ENCODE data around the gene CMSS1. TPM values are rescaled to one million over a fixed set of nuclear protein-coding genes. Genes with fewer than 3 reads are reported as not detected.

Gene CMSS1
- total RNA-seq, 2 experiments from 2014 or later = 95.8 to 106 TPM

GRCh38 chr3:100029052-100029451 lies 211.4 kb downstream of the CMSS1 start:
- H3K27me3 Mint-ChIP-seq (ENCODE audit: low read depth) = no peaks in the 10 kb centered on the region
- no peak overlapping the region for H3K27ac Mint-ChIP-seq
- DNase-seq = no peak
- no peaks in the 10 kb centered on the region for H3K9me3 Mint-ChIP-seq
- intact Hi-C loops (cut with micrococcal nuclease) = no loop called here
- H3K4me1 Mint-ChIP-seq (ENCODE audit: low read depth) = peaks cover 2% of the 10 kb centered on the region
- CTCF ChIA-PET = interaction anchor here (0.7 kb wide), 1 partner anchor 197 kb away, joined by 3 read pairs; no protein-coding TSS in a partner anchor
- H3K36me3 Mint-ChIP-seq (ENCODE audit: low read depth) = peaks cover 8% of the 10 kb centered on the region
- no peak overlapping the region for H3K4me3 Mint-ChIP-seq

DNA sequence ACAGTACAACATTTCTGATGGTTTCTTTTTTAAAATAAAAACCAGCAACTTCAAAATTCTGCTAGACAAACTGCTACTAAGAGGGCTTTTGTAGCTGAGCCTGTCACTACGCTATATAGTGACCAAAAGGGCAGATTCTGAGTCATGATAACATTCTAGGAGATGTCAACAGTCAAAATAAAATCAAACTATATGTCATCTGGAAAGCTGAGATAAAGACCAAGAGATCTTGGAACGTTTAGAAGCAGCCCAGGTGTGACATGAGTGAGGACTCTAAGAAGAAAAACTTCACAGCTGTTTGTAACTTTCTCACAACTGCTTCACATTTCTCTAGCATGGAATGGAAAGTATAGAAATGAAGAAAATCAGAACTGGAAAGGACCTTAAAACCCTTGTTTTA lies 212.0 kb downstream of the CMSS1 start:
- no peak overlapping the region for H3K4me3 Mint-ChIP-seq
- CTCF ChIA-PET = interaction anchor here (0.7 kb wide), 1 partner anchor 197 kb away, joined by 3 read pairs; no protein-coding TSS in a partner anchor
- intact Hi-C loops (cut with micrococcal nuclease) = no loop called here
- no peaks in the 10 kb centered on the region for H3K9me3 Mint-ChIP-seq
- peaks cover 7% of the 10 kb centered on the region for H3K36me3 Mint-ChIP-seq (ENCODE audit: low read depth)
- DNase-seq = no peak
- H3K27me3 Mint-ChIP-seq (ENCODE audit: low read depth) = no peaks in the 10 kb centered on the region
- no peak overlapping the region for H3K27ac Mint-ChIP-seq
- H3K4me1 Mint-ChIP-seq (ENCODE audit: low read depth) = peaks cover 2% of the 10 kb centered on the region

- peaks cover 7% of the 10 kb centered on the region for H3K36me3 Mint-ChIP-seq (ENCODE audit: low read depth)
- no peak overlapping the region for H3K27ac Mint-ChIP-seq
- no peak for DNase-seq
- H3K4me1 Mint-ChIP-seq (ENCODE audit: low read depth) = peaks cover 2% of the 10 kb centered on the region
- H3K4me3 Mint-ChIP-seq = no peak overlapping the region
- CTCF ChIA-PET = no interaction called here
- H3K27me3 Mint-ChIP-seq (ENCODE audit: low read depth) = no peaks in the 10 kb centered on the region
- H3K9me3 Mint-ChIP-seq = no peaks in the 10 kb centered on the region
- intact Hi-C loops (cut with micrococcal nuclease) = no loop called here
Measured at GRCh38 chr3:100030346-100030745, 212.7 kb downstream of the CMSS1 start.

GRCh38 chr3:100030914-100031425 lies 213.3 kb downstream of the CMSS1 start:
- CTCF ChIA-PET = no interaction called here
- no peak overlapping the region for H3K4me3 Mint-ChIP-seq
- H3K4me1 Mint-ChIP-seq (ENCODE audit: low read depth) = peaks cover 2% of the 10 kb centered on the region
- H3K27ac Mint-ChIP-seq = no peak overlapping the region
- intact Hi-C loops (cut with micrococcal nuclease) = no loop called here
- no peak for DNase-seq
- peaks cover 7% of the 10 kb centered on the region for H3K36me3 Mint-ChIP-seq (ENCODE audit: low read depth)
- H3K27me3 Mint-ChIP-seq (ENCODE audit: low read depth) = no peaks in the 10 kb centered on the region
- H3K9me3 Mint-ChIP-seq = no peaks in the 10 kb centered on the region

DNA sequence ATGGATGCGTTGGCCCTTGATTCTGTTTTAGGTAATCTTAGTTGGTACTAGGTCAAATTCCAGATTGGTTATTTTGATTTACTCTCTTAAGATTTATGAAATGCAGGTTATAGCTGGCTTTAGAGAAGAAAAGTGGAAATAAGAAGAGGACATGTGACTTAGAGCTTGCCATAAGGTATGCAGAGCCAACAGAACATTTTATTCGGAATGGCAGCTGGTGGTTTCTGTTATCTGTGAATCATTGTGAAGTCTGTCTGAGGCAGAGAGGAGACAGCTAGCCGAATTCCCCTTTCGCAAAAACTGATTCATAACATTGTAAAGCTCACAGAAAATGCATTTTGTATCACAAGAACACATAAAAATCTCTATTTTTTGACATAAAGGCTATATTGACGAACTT lies 214.6 kb downstream of the CMSS1 start:
- Mint-ChIP-seq H3K4me3 (no peak overlapping the region), H3K27ac (no peak overlapping the region), H3K9me3 (no peaks in the 10 kb centered on the region), H3K4me1 (ENCODE audit: low read depth) (peaks cover 2% of the 10 kb centered on the region), H3K36me3 (ENCODE audit: low read depth) (peaks cover 7% of the 10 kb centered on the region), H3K27me3 (ENCODE audit: low read depth) (no peaks in the 10 kb centered on the region)
- intact Hi-C loops (cut with micrococcal nuclease) = no loop called here
- DNase-seq = no peak
- CTCF ChIA-PET = interaction anchor here (0.7 kb wide), 1 partner anchor 10 kb away, joined by 3 read pairs; no protein-coding TSS in a partner anchor

- Mint-ChIP-seq H3K4me3 (no peak overlapping the region), H3K4me1 (ENCODE audit: low read depth) (peaks cover 2% of the 10 kb centered on the region), H3K36me3 (ENCODE audit: low read depth) (peaks cover 7% of the 10 kb centered on the region), H3K9me3 (no peaks in the 10 kb centered on the region), H3K27me3 (ENCODE audit: low read depth) (no peaks in the 10 kb centered on the region), H3K27ac (no peak overlapping the region)
- no peak for DNase-seq
- CTCF ChIA-PET = no interaction called here
- intact Hi-C loops (cut with micrococcal nuclease) = no loop called here
Measured at GRCh38 chr3:100033184-100033583, 215.5 kb downstream of the CMSS1 start.

GRCh38 chr3:100033903-100034471 lies 216.3 kb downstream of the CMSS1 start:
- Mint-ChIP-seq H3K27me3 (ENCODE audit: low read depth) (no peaks in the 10 kb centered on the region), H3K4me1 (ENCODE audit: low read depth) (peaks cover 2% of the 10 kb centered on the region), H3K9me3 (no peaks in the 10 kb centered on the region), H3K36me3 (ENCODE audit: low read depth) (peaks cover 7% of the 10 kb centered on the region), H3K4me3 (no peak overlapping the region), H3K27ac (no peak overlapping the region)
- CTCF ChIA-PET = no interaction called here
- DNase-seq = no peak
- intact Hi-C loops (cut with micrococcal nuclease) = no loop called here

DNA sequence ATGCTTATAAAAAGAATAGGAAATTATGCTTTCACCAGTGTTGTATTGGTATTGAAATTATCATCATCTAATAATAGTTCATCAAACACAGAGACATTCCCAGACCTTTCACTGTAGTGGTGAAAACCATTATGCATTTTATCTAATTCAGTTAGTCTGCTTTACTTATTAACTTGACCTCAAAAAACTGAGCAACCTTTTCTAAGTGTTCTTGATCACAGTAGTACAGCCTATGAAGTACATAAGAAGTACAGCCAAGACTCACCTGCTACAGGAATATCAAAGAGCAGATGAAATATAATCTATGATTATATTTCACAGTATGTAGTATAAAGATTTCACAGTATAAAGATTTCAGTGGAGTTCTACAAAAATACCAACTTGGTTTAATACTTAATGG lies 221.4 kb downstream of the CMSS1 start:
- H3K36me3 Mint-ChIP-seq (ENCODE audit: low read depth) = no peaks in the 10 kb centered on the region
- H3K27me3 Mint-ChIP-seq (ENCODE audit: low read depth) = no peaks in the 10 kb centered on the region
- CTCF ChIA-PET = no interaction called here
- H3K4me3 Mint-ChIP-seq = no peak overlapping the region
- no peak for DNase-seq
- no peaks in the 10 kb centered on the region for H3K9me3 Mint-ChIP-seq
- intact Hi-C loops (cut with micrococcal nuclease) = no loop called here
- H3K4me1 Mint-ChIP-seq (ENCODE audit: low read depth) = peaks cover 3% of the 10 kb centered on the region
- no peak overlapping the region for H3K27ac Mint-ChIP-seq

DNA sequence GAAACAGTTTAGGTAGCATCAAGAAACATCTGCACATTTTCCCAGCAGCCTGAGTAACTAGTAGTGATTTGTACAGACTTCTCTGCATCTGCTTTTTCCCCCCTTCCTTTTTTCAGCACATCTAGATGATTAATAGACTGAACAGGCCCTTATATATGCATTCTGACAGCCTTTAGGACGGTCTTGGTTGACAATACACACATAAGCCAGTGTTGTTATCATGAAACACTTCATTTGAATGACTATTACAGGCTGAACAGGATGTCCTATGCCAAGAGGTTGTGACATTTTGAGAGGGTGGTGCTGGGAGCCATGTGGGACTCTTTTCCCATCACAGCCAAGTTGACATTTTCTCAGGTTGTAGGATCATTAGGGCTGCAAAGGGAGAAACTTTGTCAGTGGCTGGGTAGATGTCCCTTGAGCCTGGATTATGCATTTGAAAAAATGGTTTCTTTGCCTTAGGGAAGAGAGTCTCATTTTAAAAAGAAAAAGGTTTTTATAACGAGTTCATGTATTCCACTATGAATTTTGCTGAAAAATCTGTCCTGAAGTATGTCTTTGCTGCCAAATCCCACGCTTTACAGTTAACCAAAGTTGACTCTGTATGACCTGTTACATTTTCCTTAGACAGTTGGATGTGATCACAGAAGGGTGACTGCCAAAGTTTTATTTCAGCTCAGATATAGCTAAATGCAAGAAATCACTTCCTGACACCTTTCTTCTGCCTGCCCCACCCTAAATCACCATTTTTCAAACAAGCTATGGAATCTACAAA lies 223.0 kb downstream of the CMSS1 start:
- H3K9me3 Mint-ChIP-seq = no peaks in the 10 kb centered on the region
- intact Hi-C loops (cut with micrococcal nuclease) = no loop called here
- H3K27ac Mint-ChIP-seq = no peak overlapping the region
- H3K4me3 Mint-ChIP-seq = no peak overlapping the region
- CTCF ChIA-PET = interaction anchor here (1.8 kb wide), 1 partner anchor 209 kb away, joined by 7 read pairs; no protein-coding TSS in a partner anchor
- no peak for DNase-seq
- peaks cover 3% of the 10 kb centered on the region for H3K4me1 Mint-ChIP-seq (ENCODE audit: low read depth)
- H3K36me3 Mint-ChIP-seq (ENCODE audit: low read depth) = no peaks in the 10 kb centered on the region
- H3K27me3 Mint-ChIP-seq (ENCODE audit: low read depth) = no peaks in the 10 kb centered on the region

GRCh38 chr3:100041328-100041749 lies 223.7 kb downstream of the CMSS1 start:
- H3K4me3 Mint-ChIP-seq = no peak overlapping the region
- no peaks in the 10 kb centered on the region for H3K36me3 Mint-ChIP-seq (ENCODE audit: low read depth)
- peaks cover 3% of the 10 kb centered on the region for H3K4me1 Mint-ChIP-seq (ENCODE audit: low read depth)
- no peaks in the 10 kb centered on the region for H3K9me3 Mint-ChIP-seq
- intact Hi-C loops (cut with micrococcal nuclease) = no loop called here
- CTCF ChIA-PET = interaction anchor here (1.8 kb wide), 1 partner anchor 210 kb away, joined by 7 read pairs; no protein-coding TSS in a partner anchor
- no peak for DNase-seq
- H3K27ac Mint-ChIP-seq = no peak overlapping the region
- no peaks in the 10 kb centered on the region for H3K27me3 Mint-ChIP-seq (ENCODE audit: low read depth)

DNA sequence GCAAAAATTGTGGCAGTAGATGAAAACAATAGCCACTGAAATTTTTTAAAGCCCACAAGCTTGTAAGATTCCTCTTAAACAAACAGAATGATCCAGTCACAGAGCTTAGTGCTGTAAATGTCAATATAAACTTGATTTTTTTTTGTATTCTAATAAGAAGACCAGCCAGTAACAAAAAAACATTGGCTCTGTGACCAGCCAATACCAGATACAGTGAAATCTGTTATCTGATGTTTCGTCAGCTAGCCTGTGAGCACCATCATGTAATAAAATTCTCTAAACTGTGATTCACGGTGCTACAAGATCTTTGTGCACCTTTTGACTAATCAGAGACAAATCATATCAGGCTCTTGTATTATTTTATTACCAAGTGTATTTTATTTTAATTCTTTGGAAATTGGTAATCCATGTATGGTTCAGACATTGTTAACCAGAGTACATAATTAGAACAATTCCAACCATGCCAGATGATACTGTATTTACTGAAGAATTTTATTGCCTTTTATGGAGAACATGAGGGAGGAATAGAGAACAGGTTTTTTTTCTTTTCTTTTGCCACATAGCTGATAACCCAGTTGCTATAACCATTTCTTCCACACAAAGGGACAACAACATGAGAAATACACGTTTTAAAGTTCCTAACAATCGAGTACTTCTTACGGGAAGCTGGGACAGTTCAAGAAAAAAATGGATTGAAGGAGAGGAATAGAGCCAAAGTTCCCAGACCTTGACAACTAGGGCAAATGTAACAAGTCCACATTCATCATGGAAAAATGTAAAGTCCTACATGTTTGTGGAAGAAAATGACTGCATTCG lies 224.7 kb downstream of the CMSS1 start:
- Mint-ChIP-seq H3K9me3 (no peaks in the 10 kb centered on the region), H3K4me1 (ENCODE audit: low read depth) (peaks cover 5% of the 10 kb centered on the region), H3K27ac (no peak overlapping the region), H3K27me3 (ENCODE audit: low read depth) (no peaks in the 10 kb centered on the region), H3K36me3 (ENCODE audit: low read depth) (no peaks in the 10 kb centered on the region), H3K4me3 (no peak overlapping the region)
- CTCF ChIA-PET = interaction anchor here (1.8 kb wide), 1 partner anchor 211 kb away, joined by 7 read pairs; no protein-coding TSS in a partner anchor
- intact Hi-C loops (cut with micrococcal nuclease) = no loop called here
- no peak for DNase-seq

- no peak overlapping the region for H3K27ac Mint-ChIP-seq
- DNase-seq = no peak
- CTCF ChIA-PET = interaction anchor here (1.1 kb wide), 1 partner anchor 183 kb away, joined by 3 read pairs; no protein-coding TSS in a partner anchor
- intact Hi-C loops (cut with micrococcal nuclease) = no loop called here
- H3K36me3 Mint-ChIP-seq (ENCODE audit: low read depth) = no peaks in the 10 kb centered on the region
- no peaks in the 10 kb centered on the region for H3K9me3 Mint-ChIP-seq
- peaks cover 10% of the 10 kb centered on the region for H3K4me1 Mint-ChIP-seq (ENCODE audit: low read depth)
- H3K4me3 Mint-ChIP-seq = no peak overlapping the region
- no peaks in the 10 kb centered on the region for H3K27me3 Mint-ChIP-seq (ENCODE audit: low read depth)
Measured at GRCh38 chr3:100043271-100043670, 225.6 kb downstream of the CMSS1 start.

Data from activated naive CD4-positive, alpha-beta T cell treated with anti-CD3 and anti-CD28 coated beads for 36 hours (primary cell).